HG03064 (cell line): ENCODE data around the gene PRKN.

Source experiments
- ATAC-seq: cut with Tn5 transposase; IDR thresholded peaks from one replicate; pipeline ENCODE4 v1.9.1; 2021; ENCODE audit warnings: low read depth; ENCODE audit not compliant: unreplicated experiment

The PRKN gene

GRCh38 chr6:162092816-162093502 is 634.6 kb downstream of the PRKN start:
- no peak for ATAC-seq

- no peak for ATAC-seq
Observed at GRCh38 chr6:162090734-162091133, 636.8 kb downstream of the PRKN start.

GRCh38 chr6:162088091-162088490 is 639.5 kb downstream of the PRKN start:
- no peak for ATAC-seq

- no peak for ATAC-seq
Observed at GRCh38 chr6:162085561-162085960, 642.0 kb downstream of the PRKN start.

GRCh38 chr6:162082520-162082919 is 645.0 kb downstream of the PRKN start:
- no peak for ATAC-seq

- ATAC-seq = no peak
Observed at GRCh38 chr6:162078667-162079066, 648.9 kb downstream of the PRKN start.

- no peak for ATAC-seq
Observed at GRCh38 chr6:162078126-162078525, 649.4 kb downstream of the PRKN start.

- ATAC-seq = no peak
Observed at GRCh38 chr6:162076816-162077215, 650.8 kb downstream of the PRKN start.

- ATAC-seq = no peak
Observed at GRCh38 chr6:162074641-162075275, 652.8 kb downstream of the PRKN start.

- no peak for ATAC-seq
Observed at GRCh38 chr6:162070639-162071038, 656.9 kb downstream of the PRKN start.

GRCh38 chr6:162069995-162070394 is 657.6 kb downstream of the PRKN start:
- ATAC-seq = no peak

- no peak for ATAC-seq
Observed at GRCh38 chr6:162068340-162068739, 659.2 kb downstream of the PRKN start.

- no peak for ATAC-seq
Observed at GRCh38 chr6:162063666-162064065, 663.9 kb downstream of the PRKN start.

- no peak for ATAC-seq
Observed at GRCh38 chr6:162058281-162058875, 669.2 kb downstream of the PRKN start.

- ATAC-seq = no peak
Observed at GRCh38 chr6:162056745-162057144, 670.8 kb downstream of the PRKN start.

GRCh38 chr6:162056061-162056460 is 671.5 kb downstream of the PRKN start:
- ATAC-seq = no peak

GRCh38 chr6:162055365-162055764 is 672.2 kb downstream of the PRKN start:
- ATAC-seq = no peak

GRCh38 chr6:162053084-162053483 is 674.5 kb downstream of the PRKN start:
- no peak for ATAC-seq

- no peak for ATAC-seq
Observed at GRCh38 chr6:162050579-162050978, 677.0 kb downstream of the PRKN start.

GRCh38 chr6:162046324-162046723 is 681.2 kb downstream of the PRKN start:
- no peak for ATAC-seq

- ATAC-seq = no peak
Observed at GRCh38 chr6:162032620-162033019, 694.9 kb downstream of the PRKN start.
